Esophagus squamous epithelium (tissue), 5 donors: ENCODE results near the gene PSMD14. TPM values are rescaled to one million over a fixed set of nuclear protein-coding genes. Genes with fewer than 3 reads are reported as not detected.
"Not testable (repeated sequence)": the region's sequence is repeated elsewhere in the genome, so short reads cannot be mapped to it uniquely, and the experiment has no call there.

Source experiments
- DNase-seq: peaks from one replicate; lab custom pipeline; 2025; lab: John Stamatoyannopoulos, UW
- H3K27ac ChIP-seq, 4 donors: fragments of 200-600 bp; sonication (generic); one replicate each; pipeline ENCODE4 v1.5.1; 2016 to 2019; ENCODE audit warnings: mild to moderate bottlenecking in 1 of 4
- H3K27me3 ChIP-seq, 4 donors: fragments of 200-600 bp; sonication (generic); 1 replicate in 3 of 4; 2 replicates in 1 of 4; pipeline versions ENCODE4 v1.5.1 to v1.6.0; 2017 to 2021; ENCODE audit warnings: antibody characterized with exemption in 1 of 4
- H3K36me3 ChIP-seq, 3 donors: fragments of 200-600 bp; sonication (generic); one replicate each; pipeline ENCODE4 v1.5.1; 2016 to 2019
- H3K4me1 ChIP-seq, 3 donors: fragments of 200-600 bp; sonication (generic); one replicate each; pipeline ENCODE4 v1.5.1; 2017 to 2019
- H3K4me3 ChIP-seq, 4 donors: fragments of 200-600 bp; sonication (generic); 1 replicate in 3 of 4; 2 replicates in 1 of 4; pipeline ENCODE4 v1.5.1; 2016 to 2019; ENCODE audit warnings: mild to moderate bottlenecking in 2 of 4, moderate library complexity in 1 of 4
- H3K9me3 ChIP-seq, 3 donors: fragments of 200-600 bp; sonication (generic); one replicate each; pipeline ENCODE4 v1.5.1; 2016 to 2019
- POLR2A ChIP-seq, 4 donors: fragments of 450-650 bp; IDR thresholded peaks; one replicate each; pipeline ENCODE4 v1.6.1; 2017; ENCODE audit warnings: antibody characterized with exemption in 4 of 4, mild to moderate bottlenecking in 4 of 4, moderate library complexity in 3 of 4
- WGBS, 2 donors: methylation state at CpG; one replicate each; pipeline ENCODE4 v1.1.5; 2018; 5-methylcytosine and 5-hydroxymethylcytosine counted together
- intact Hi-C: fragments of 100-400 bp; cut with DNase I; formaldehyde crosslinking; loops from one replicate; pipeline ENCODE4 v1.15.0; 2022
- total RNA-seq, 4 donors: library from RNA; depleted of rRNA; stranded (reverse); fragments of >200 nt; gene quantifications; one replicate each; pipeline ENCODE4 v1.1.0, GENCODE V29; 2016
- TF ChIP-seq, protein P1 (sequence below), 6 experiments: fragments of 450-650 bp in 4 of 6; fragments of 200-600 bp in 2 of 6; sonication (generic) in 2 of 6; IDR thresholded peaks; one replicate each; pipeline ENCODE4 v1.5.1; 2016 to 2019; ENCODE audit warnings: antibody characterized with exemption in 6 of 6, mild to moderate bottlenecking in 4 of 6, moderate library complexity in 4 of 6
- donor health status: DM: yes; HTN: yes; CAD: no.

The PSMD14 gene
- total RNA-seq, 4 donors from 2014 or later, result 32.8 to 86.9 (median 53.3) TPM

DNA sequence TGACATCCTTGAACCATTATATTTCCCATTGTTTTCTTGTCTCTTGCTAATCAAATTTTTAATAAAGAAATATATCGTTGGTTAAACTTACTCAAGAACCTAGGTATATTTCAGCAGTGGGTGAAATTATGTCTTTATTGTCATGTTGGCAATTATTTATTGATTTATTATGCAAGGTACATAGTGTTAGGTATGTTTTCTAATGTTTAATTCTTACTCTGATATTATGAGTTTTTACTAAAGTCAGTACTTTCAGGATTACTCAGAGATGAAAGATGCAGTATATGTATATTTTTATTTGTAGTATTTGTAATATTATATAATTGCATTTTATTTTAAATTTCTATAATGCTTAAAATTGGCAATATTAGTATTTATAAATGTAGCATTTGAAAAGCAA is 46.9 kb downstream of the PSMD14 start:
- WGBS, 2 donors, result 85 to 86% methylated on average over 1 of the region's 1 CpG
- Histone ChIP-seq H3K27me3 (no peaks in the 10 kb centered on the region), H3K36me3 (no peaks in the 10 kb centered on the region), H3K9me3 (no peaks in the 10 kb centered on the region), H3K4me1 (peaks cover 0 to 4% (median 0%) of the 10 kb centered on the region in 3 donors), H3K4me3 (no peak overlapping the region), H3K27ac (no peak overlapping the region)
- DNase-seq, result no peak
- TF ChIP-seq POLR2A (IDR thresholded peaks at IDR 0.05), result no peak
- intact Hi-C loops, result no loop called here

DNA sequence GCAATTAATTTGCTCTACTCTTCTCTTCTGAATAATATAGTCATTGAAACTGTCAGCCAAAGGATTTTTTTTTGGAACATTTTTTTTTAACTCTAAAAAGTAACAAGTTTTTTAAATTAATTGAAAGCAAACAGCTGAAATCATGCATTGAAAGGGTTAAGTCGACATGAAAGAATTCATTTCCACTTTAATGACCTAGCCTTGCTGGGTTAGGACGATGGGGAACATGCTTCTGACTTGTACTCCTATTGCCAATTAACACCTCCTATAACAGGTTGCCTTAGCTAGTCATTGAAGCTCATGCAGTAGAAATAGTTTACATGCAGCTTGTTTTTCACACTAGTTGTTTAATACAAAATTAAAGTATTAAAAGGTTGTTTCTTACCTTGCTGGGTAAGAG is 47.8 kb downstream of the PSMD14 start:
- no peak overlapping the region for H3K27ac ChIP-seq
- H3K4me1 ChIP-seq, result peaks cover 0 to 4% (median 0%) of the 10 kb centered on the region in 3 donors
- H3K4me3 ChIP-seq, result no peak overlapping the region
- WGBS, 2 donors, result 20 to 23% methylated on average over 2 of the region's 2 CpGs
- no peaks in the 10 kb centered on the region for H3K9me3 ChIP-seq
- H3K36me3 ChIP-seq, result no peaks in the 10 kb centered on the region
- TF ChIP-seq, protein P1, sequence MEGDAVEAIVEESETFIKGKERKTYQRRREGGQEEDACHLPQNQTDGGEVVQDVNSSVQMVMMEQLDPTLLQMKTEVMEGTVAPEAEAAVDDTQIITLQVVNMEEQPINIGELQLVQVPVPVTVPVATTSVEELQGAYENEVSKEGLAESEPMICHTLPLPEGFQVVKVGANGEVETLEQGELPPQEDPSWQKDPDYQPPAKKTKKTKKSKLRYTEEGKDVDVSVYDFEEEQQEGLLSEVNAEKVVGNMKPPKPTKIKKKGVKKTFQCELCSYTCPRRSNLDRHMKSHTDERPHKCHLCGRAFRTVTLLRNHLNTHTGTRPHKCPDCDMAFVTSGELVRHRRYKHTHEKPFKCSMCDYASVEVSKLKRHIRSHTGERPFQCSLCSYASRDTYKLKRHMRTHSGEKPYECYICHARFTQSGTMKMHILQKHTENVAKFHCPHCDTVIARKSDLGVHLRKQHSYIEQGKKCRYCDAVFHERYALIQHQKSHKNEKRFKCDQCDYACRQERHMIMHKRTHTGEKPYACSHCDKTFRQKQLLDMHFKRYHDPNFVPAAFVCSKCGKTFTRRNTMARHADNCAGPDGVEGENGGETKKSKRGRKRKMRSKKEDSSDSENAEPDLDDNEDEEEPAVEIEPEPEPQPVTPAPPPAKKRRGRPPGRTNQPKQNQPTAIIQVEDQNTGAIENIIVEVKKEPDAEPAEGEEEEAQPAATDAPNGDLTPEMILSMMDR (IDR thresholded peaks at IDR 0.05), result no peak
- TF ChIP-seq POLR2A (IDR thresholded peaks at IDR 0.05), result no peak
- intact Hi-C loops, result no loop called here
- no peaks in the 10 kb centered on the region for H3K27me3 ChIP-seq
- no peak for DNase-seq

DNA sequence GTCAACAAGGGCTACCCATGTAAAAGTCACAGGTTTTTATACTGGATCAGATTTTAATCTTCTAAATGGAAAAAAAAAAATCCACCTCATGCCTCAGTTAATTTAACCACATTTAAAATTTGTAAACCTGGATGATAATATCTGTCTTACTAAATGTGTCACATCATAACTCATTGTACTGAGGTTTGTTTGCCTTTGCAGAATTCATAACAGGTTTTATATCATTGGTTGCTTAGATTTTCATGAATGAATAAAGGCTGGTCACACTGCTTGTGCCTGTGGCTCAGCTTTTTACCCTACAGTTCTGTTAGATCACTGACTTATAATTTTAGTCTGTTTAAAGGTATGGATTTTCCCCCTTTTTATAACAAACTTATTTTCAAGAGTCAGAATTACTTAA is 48.9 kb downstream of the PSMD14 start:
- no peak overlapping the region for H3K27ac ChIP-seq
- H3K36me3 ChIP-seq, result peaks cover 0 to 5% (median 0%) of the 10 kb centered on the region in 3 donors
- no peak overlapping the region for H3K4me3 ChIP-seq
- peaks cover 0 to 7% (median 0%) of the 10 kb centered on the region in 3 donors for H3K9me3 ChIP-seq
- no peak for TF ChIP-seq POLR2A (IDR thresholded peaks at IDR 0.05)
- TF ChIP-seq, protein P1 (IDR thresholded peaks at IDR 0.05), result no peak
- intact Hi-C loops, result no loop called here
- peaks cover 0 to 4% (median 0%) of the 10 kb centered on the region in 3 donors for H3K4me1 ChIP-seq
- no peak for DNase-seq
- H3K27me3 ChIP-seq, result no peaks in the 10 kb centered on the region

DNA sequence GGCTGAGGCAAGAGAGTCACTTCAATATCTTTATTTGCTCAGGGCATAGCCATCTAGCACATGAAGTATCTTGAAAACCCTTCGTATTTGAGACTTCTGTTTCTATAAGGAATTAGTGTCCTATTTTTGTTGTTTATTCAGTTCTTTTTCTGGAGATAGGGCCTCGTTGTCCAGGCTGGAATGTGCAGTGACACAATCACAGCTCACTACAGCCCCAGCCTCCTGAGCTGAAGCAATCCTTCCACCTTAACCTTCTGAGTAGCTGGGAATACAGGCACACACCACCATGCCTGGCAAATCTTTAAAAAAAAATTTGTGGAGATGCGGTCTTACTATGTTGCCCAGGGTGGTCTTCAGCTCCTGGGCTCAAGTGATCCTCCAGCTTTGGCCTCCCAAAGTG is 50.6 kb downstream of the PSMD14 start:
- peaks cover 0 to 5% (median 0%) of the 10 kb centered on the region in 3 donors for H3K36me3 ChIP-seq
- H3K4me3 ChIP-seq, result no peak overlapping the region
- intact Hi-C loops, result no loop called here
- peaks cover 0 to 20% (median 0%) of the 10 kb centered on the region in 3 donors for H3K9me3 ChIP-seq
- no peak for DNase-seq
- H3K27ac ChIP-seq, result no peak overlapping the region
- TF ChIP-seq POLR2A (IDR thresholded peaks at IDR 0.05), result no peak
- TF ChIP-seq, protein P1 (IDR thresholded peaks at IDR 0.05), result no peak
- WGBS, 2 donors, result 88% methylated on average over 3 of the region's 3 CpGs
- H3K27me3 ChIP-seq, result no peaks in the 10 kb centered on the region
- H3K4me1 ChIP-seq, result no peaks in the 10 kb centered on the region

DNA sequence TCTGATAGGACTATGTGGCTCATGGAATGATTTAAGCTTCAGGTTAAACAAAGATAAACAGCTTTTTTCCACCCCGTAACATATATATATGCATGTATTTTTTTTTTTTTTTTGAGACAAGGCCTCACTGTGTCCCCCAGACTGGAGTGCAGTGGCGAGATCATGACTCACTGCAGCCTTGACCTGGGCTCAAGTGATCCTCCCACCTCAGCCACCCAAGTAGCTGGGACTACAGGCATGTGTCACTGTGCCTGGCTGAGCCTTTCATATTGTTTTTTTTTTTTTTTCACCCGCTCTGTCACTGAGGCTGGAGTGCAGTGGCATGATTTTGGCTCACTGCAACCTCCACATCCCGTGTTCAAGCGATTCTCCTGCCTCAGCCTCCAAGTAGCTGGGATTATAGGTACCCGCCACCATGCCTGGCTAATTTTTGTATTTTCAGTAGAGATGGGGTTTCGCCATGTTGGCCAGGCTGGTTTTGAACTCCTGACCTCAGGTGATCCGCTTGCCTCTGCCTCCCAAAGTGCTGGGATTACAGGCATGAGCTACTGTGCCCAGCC is 52.0 kb downstream of the PSMD14 start:
- H3K27ac ChIP-seq, H3K36me3 ChIP-seq, intact Hi-C loops, DNase-seq, H3K27me3 ChIP-seq, H3K4me1 ChIP-seq, H3K4me3 ChIP-seq: not testable (repeated sequence)
- WGBS, 2 donors, result 88 to 98% methylated on average over 6 to 7 of the region's 8 CpGs
- peaks cover 0 to 20% (median 0%) of the 10 kb centered on the region in 3 donors for H3K9me3 ChIP-seq

DNA sequence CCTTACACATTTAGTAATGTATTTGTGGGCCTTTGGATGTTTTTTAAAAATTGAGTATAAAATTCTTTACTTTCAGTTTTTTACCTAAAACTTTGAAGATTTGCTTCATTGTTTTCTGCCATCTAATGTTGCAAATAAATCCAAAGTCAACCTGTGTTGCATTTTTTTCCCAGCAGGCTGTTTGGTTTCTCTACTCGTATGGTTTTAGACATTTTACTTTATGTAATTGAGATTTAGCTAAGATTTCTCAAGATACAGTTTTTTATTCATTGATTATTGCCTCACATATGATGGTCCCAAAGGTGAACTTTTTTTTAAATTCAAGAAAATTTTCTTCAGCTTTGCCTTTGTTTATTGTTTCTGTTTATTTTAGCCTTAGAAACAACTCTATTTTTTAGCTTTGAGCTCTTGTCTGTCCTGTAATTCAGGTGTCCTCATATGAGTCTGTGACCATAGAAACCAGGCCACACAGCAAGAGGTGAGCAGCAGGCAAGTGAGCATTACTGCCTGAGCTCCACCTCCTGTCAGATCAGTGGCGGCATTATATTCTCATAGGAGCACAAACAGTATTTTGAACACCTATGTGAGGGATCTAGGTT is 54.4 kb downstream of the PSMD14 start:
- TF ChIP-seq POLR2A (IDR thresholded peaks at IDR 0.05), result no peak
- TF ChIP-seq, protein P1 (IDR thresholded peaks at IDR 0.05), result no peak
- peaks cover 0 to 20% (median 0%) of the 10 kb centered on the region in 3 donors for H3K9me3 ChIP-seq
- DNase-seq, result no peak
- H3K36me3 ChIP-seq, result peaks cover 0 to 10% (median 0%) of the 10 kb centered on the region in 3 donors
- no peaks in the 10 kb centered on the region for H3K27me3 ChIP-seq
- no peak overlapping the region for H3K27ac ChIP-seq
- H3K4me3 ChIP-seq, result no peak overlapping the region
- peaks cover 0 to 6% (median 0%) of the 10 kb centered on the region in 3 donors for H3K4me1 ChIP-seq
- intact Hi-C loops, result no loop called here
- 90 to 98% methylated on average over 2 of the region's 2 CpGs for WGBS, 2 donors
